GM06990 (cell line): Measurements from ENCODE around the gene ATP10A.
"Not testable (repeated sequence)": the region's sequence is repeated elsewhere in the genome, so short reads cannot be mapped to it uniquely, and the experiment has no call there.

ENCODE experiments used
- DNase-seq: peaks from one replicate; pipeline ENCODE4 v3.0.0-alpha.2; 2011; ENCODE audit not compliant: insufficient read length; ENCODE audit errors: extremely low read depth
- H3K27me3 ChIP-seq: replicated peaks from 2 replicates; pipeline ENCODE4 v1.6.0; 2011; ENCODE audit warnings: low read length; ENCODE audit not compliant: control insufficient read depth, insufficient read depth
- H3K36me3 ChIP-seq: 2 replicates; pipeline ENCODE4 v1.5.1; 2011; ENCODE audit warnings: low read length; ENCODE audit not compliant: control insufficient read depth, insufficient read depth
- H3K4me3 ChIP-seq: replicated peaks from 2 replicates; pipeline ENCODE4 v1.5.1; 2011; ENCODE audit warnings: low read depth, mild to moderate bottlenecking, control low read depth, low read length
- CTCF ChIP-seq: IDR thresholded peaks from 2 replicates; pipeline ENCODE4 v1.5.1; 2011; ENCODE audit warnings: low read length, control low read depth, mild to moderate bottlenecking, inconsistent platforms; ENCODE audit not compliant: insufficient read depth, poor library complexity, severe bottlenecking

ATP10A gene

GRCh38 chr15:25764980-25765735, 98.0 kb downstream of the ATP10A start:
- Histone ChIP-seq H3K4me3 (no peak overlapping the region), H3K36me3 (no peaks in the 10 kb centered on the region), H3K27me3 (no peaks in the 10 kb centered on the region)
- no peak for TF ChIP-seq CTCF
- DNase-seq = no peak

GRCh38 chr15:25763954-25764353, 99.2 kb downstream of the ATP10A start:
- Histone ChIP-seq H3K27me3 (no peaks in the 10 kb centered on the region), H3K36me3 (no peaks in the 10 kb centered on the region)
- no peak for TF ChIP-seq CTCF

GRCh38 chr15:25763331-25763751, 99.8 kb downstream of the ATP10A start:
- DNase-seq = no peak
- H3K36me3 ChIP-seq = no peaks in the 10 kb centered on the region
- no peak overlapping the region for H3K4me3 ChIP-seq
- no peak for TF ChIP-seq CTCF
- H3K27me3 ChIP-seq = no peaks in the 10 kb centered on the region

More at GRCh38 chr15:25763954-25764353, 99.2 kb downstream of the ATP10A start:
- no peak for DNase-seq
- no peak overlapping the region for H3K4me3 ChIP-seq

GRCh38 chr15:25761971-25762662, 101.0 kb downstream of the ATP10A start:
- no peaks in the 10 kb centered on the region for H3K36me3 ChIP-seq
- DNase-seq = no peak
- no peaks in the 10 kb centered on the region for H3K27me3 ChIP-seq
- H3K4me3 ChIP-seq = no peak overlapping the region
- TF ChIP-seq CTCF = no peak

- H3K36me3 ChIP-seq = no peaks in the 10 kb centered on the region
- no peak for TF ChIP-seq CTCF
- H3K4me3 ChIP-seq = no peak overlapping the region
- no peaks in the 10 kb centered on the region for H3K27me3 ChIP-seq
- no peak for DNase-seq
These were observed 103.7 kb downstream of the ATP10A start for GRCh38 chr15:25759421-25759820.

- H3K36me3 ChIP-seq, DNase-seq, H3K4me3 ChIP-seq, H3K27me3 ChIP-seq: not testable (repeated sequence)
These were observed 104.5 kb downstream of the ATP10A start for GRCh38 chr15:25758612-25759011.
